ENCODE results near the gene THAP8. TPM values are rescaled to one million over a fixed set of nuclear protein-coding genes. Genes with fewer than 3 reads are reported as not detected.
A peak's percentile ranks its signal among the peaks of the same experiment; 100 is the strongest.

THAP8 gene
- total and polyA plus RNA-seq, 2 of the 13 experiments (the other 11 are each of a cell fraction or from before 2014, with no cell fraction given) = 1.7 to 3.7 TPM

- TF ChIP-seq, protein P1, sequence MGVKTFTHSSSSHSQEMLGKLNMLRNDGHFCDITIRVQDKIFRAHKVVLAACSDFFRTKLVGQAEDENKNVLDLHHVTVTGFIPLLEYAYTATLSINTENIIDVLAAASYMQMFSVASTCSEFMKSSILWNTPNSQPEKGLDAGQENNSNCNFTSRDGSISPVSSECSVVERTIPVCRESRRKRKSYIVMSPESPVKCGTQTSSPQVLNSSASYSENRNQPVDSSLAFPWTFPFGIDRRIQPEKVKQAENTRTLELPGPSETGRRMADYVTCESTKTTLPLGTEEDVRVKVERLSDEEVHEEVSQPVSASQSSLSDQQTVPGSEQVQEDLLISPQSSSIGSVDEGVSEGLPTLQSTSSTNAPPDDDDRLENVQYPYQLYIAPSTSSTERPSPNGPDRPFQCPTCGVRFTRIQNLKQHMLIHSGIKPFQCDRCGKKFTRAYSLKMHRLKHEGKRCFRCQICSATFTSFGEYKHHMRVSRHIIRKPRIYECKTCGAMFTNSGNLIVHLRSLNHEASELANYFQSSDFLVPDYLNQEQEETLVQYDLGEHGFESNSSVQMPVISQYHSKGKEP (CRISPR knock-in tag; IDR thresholded peaks at IDR 0.05) = peak; percentile 13; the same call in 1 of the 2 replicates
- peak; percentile 93 for TF ChIP-seq ZNF552 (CRISPR knock-in tag; IDR thresholded peaks at IDR 0.05; ENCODE audit: borderline replicate concordance)
- TF ChIP-seq, protein P2, sequence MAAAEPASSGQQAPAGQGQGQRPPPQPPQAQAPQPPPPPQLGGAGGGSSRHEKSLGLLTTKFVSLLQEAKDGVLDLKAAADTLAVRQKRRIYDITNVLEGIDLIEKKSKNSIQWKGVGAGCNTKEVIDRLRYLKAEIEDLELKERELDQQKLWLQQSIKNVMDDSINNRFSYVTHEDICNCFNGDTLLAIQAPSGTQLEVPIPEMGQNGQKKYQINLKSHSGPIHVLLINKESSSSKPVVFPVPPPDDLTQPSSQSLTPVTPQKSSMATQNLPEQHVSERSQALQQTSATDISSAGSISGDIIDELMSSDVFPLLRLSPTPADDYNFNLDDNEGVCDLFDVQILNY (CRISPR knock-in tag; conservative IDR thresholded peaks at IDR 0.05) = peak; percentile 86; the same call in 1 of the 2 replicates
- TF ChIP-seq ZBTB38 (CRISPR knock-in tag; IDR thresholded peaks at IDR 0.05) = peak; percentile 83; the same call in 1 of the 2 replicates
- TF ChIP-seq, protein P3, sequence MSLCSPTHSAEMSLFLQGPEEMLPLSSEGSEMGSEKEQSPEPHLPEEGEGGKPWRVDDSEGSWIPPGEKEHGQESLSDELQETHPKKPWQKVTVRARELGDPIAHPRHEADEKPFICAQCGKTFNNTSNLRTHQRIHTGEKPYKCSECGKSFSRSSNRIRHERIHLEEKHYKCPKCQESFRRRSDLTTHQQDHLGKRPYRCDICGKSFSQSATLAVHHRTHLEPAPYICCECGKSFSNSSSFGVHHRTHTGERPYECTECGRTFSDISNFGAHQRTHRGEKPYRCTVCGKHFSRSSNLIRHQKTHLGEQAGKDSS (CRISPR knock-in tag; IDR thresholded peaks at IDR 0.05; ENCODE audit: borderline replicate concordance, low read depth) = peak; percentile 10; the same call in 1 of the 2 replicates
- TF ChIP-seq ONECUT2 (CRISPR knock-in tag; IDR thresholded peaks at IDR 0.05) = no peak
- peak; percentile 88; the same call in 1 of the 2 replicates for TF ChIP-seq HOXD1 (CRISPR knock-in tag; IDR thresholded peaks at IDR 0.05)
- no peak for TF ChIP-seq TBP (CRISPR knock-in tag; IDR thresholded peaks at IDR 0.05)
- peak in 1 of 2 experiments; percentile 87; a peak in 2 of 4 replicates for TF ChIP-seq KLF16 (CRISPR knock-in tag; IDR thresholded peaks at IDR 0.05)
- no peak for TF ChIP-seq SMC3 (IDR thresholded peaks at IDR 0.05; ENCODE audit: low read length)
- no peak for TF ChIP-seq CHD2 (IDR thresholded peaks at IDR 0.05; ENCODE audit: low read depth, low read length)
- peak; percentile 98 for TF ChIP-seq NR2C2 (CRISPR knock-in tag; IDR thresholded peaks at IDR 0.05; ENCODE audit: borderline replicate concordance)
- TF ChIP-seq, protein P4, sequence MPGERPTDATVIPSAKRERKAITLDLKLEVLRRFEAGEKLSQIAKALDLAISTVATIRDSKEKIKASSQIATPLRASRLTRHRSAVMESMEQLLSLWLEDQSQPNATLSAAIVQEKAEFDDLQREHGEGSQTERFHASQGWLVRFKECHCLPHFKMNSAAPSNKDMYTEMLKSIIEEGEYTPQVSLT (CRISPR knock-in tag; IDR thresholded peaks at IDR 0.05; ENCODE audit: borderline replicate concordance, low read depth) = no peak
- no peak for TF ChIP-seq ZNF570 (CRISPR knock-in tag; IDR thresholded peaks at IDR 0.05; ENCODE audit: borderline replicate concordance)
- TF ChIP-seq AGO2 (optimal IDR thresholded peaks at IDR 0.05; ENCODE audit: low read depth, low read length) = peak; percentile 65
- peak; percentile 88 for TF ChIP-seq SP4 (CRISPR knock-in tag; IDR thresholded peaks at IDR 0.05)
- TF ChIP-seq NFATC3 (CRISPR knock-in tag; IDR thresholded peaks at IDR 0.05) = 0 out of 2 replicates have a peak, but pooled peaks have one; percentile 8
- no peak for TF ChIP-seq GPN1 (CRISPR knock-in tag; IDR thresholded peaks at IDR 0.05; ENCODE audit: borderline replicate concordance)
- no peak for TF ChIP-seq NKX3-1 (CRISPR knock-in tag; IDR thresholded peaks at IDR 0.05)
- TF ChIP-seq SPEN (CRISPR knock-in tag; IDR thresholded peaks at IDR 0.05; ENCODE audit: low read depth) = peak; percentile 93
- TF ChIP-seq ZFP37 (CRISPR knock-in tag; IDR thresholded peaks at IDR 0.05; ENCODE audit: borderline replicate concordance) = no peak
- TF ChIP-seq ZBTB34 (CRISPR knock-in tag; IDR thresholded peaks at IDR 0.05) = no peak
- TF ChIP-seq, protein P5, sequence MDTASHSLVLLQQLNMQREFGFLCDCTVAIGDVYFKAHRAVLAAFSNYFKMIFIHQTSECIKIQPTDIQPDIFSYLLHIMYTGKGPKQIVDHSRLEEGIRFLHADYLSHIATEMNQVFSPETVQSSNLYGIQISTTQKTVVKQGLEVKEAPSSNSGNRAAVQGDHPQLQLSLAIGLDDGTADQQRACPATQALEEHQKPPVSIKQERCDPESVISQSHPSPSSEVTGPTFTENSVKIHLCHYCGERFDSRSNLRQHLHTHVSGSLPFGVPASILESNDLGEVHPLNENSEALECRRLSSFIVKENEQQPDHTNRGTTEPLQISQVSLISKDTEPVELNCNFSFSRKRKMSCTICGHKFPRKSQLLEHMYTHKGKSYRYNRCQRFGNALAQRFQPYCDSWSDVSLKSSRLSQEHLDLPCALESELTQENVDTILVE (CRISPR knock-in tag; IDR thresholded peaks at IDR 0.05) = peak; percentile 19; the same call in 1 of the 2 replicates
Measured at GRCh38 chr19:35995048-35995993, 58.8 kb downstream of the THAP8 start, which contains the start of gene SDHAF1 (continued).
